Adrenal gland (tissue), 5 donors: ENCODE measurements around the gene RAMP3.

Experiments
- CTCF ChIP-seq, 6 experiments: fragments of 450-650 bp in 4 of 6; fragments of 200-600 bp in 2 of 6; sonication (generic) in 1 of 6; IDR thresholded peaks; 1 replicate in 5 of 6; 2 replicates in 1 of 6; pipeline versions ENCODE4 v1.5.1 to v1.8.0; 2016 to 2021; ENCODE audit warnings: antibody characterized with exemption in 6 of 6, mild to moderate bottlenecking in 2 of 6, moderate library complexity in 1 of 6
- POLR2A ChIP-seq, 2 donors: fragments of 450-650 bp; IDR thresholded peaks; one replicate each; pipeline ENCODE4 v1.6.1; 2017; ENCODE audit warnings: antibody characterized with exemption in 2 of 2, mild to moderate bottlenecking in 2 of 2, moderate library complexity in 1 of 2
- donor health status: DM: no; HTN: no; CAD: no.

- TF ChIP-seq CTCF (IDR thresholded peaks at IDR 0.05), result no peak
- TF ChIP-seq POLR2A (IDR thresholded peaks at IDR 0.05), result no peak
Measured at GRCh38 chr7:45158471-45158870, 880 bp downstream of the RAMP3 start.
